Stimulated activated CD8-positive, alpha-beta memory T cell treated with anti-CD3 and anti-CD28 coated beads, Interleukin-7, amount 100 ng/mL, for 4 hours (primary cell): ENCODE results near the gene GLG1.
"Not testable (repeated sequence)": the region's sequence is repeated elsewhere in the genome, so short reads cannot be mapped to it uniquely, and the experiment has no call there.

ENCODE experiments used
- DNase-seq, 2 donors: peaks; one replicate each; pipeline ENCODE4 v3.0.0-alpha.2; 2020; ENCODE audit warnings: low read depth in 2 of 2

The GLG1 gene

GRCh38 chr16:74575175-74575806, 31.6 kb downstream of the GLG1 start:
- no peak for DNase-seq

- no peak for DNase-seq
Measured at GRCh38 chr16:74574146-74574545, 32.8 kb downstream of the GLG1 start.

- DNase-seq = no peak
Measured at GRCh38 chr16:74573622-74574021, 33.3 kb downstream of the GLG1 start.

- no peak for DNase-seq
Measured at GRCh38 chr16:74570412-74571301, 36.3 kb downstream of the GLG1 start.

GRCh38 chr16:74568961-74569631, 37.8 kb downstream of the GLG1 start:
- no peak for DNase-seq

- DNase-seq = no peak
Measured at GRCh38 chr16:74567901-74568300, 39.0 kb downstream of the GLG1 start.

GRCh38 chr16:74565378-74565777, 41.5 kb downstream of the GLG1 start:
- DNase-seq = no peak

GRCh38 chr16:74564451-74564984, 42.4 kb downstream of the GLG1 start:
- DNase-seq = no peak

- DNase-seq = peak; percentile 8 to 17
Measured at GRCh38 chr16:74563828-74564263, 43.1 kb downstream of the GLG1 start.

GRCh38 chr16:74562117-74562516, 44.8 kb downstream of the GLG1 start:
- DNase-seq = no peak

- no peak for DNase-seq
Measured at GRCh38 chr16:74561626-74562025, 45.3 kb downstream of the GLG1 start.

GRCh38 chr16:74560912-74561311, 46.0 kb downstream of the GLG1 start:
- DNase-seq = no peak

- DNase-seq = no peak
Measured at GRCh38 chr16:74558873-74559272, 48.0 kb downstream of the GLG1 start.

GRCh38 chr16:74557275-74557674, 49.6 kb downstream of the GLG1 start:
- no peak for DNase-seq

GRCh38 chr16:74556375-74556922, 50.5 kb downstream of the GLG1 start:
- no peak for DNase-seq

GRCh38 chr16:74552357-74552756, 54.6 kb downstream of the GLG1 start:
- not testable (repeated sequence) for DNase-seq

GRCh38 chr16:74550227-74551019, 56.5 kb downstream of the GLG1 start:
- DNase-seq = not testable (repeated sequence)

- not testable (repeated sequence) for DNase-seq
Measured at GRCh38 chr16:74546112-74546511, 60.8 kb downstream of the GLG1 start.

GRCh38 chr16:74542911-74543578, 63.9 kb downstream of the GLG1 start:
- DNase-seq = not testable (repeated sequence)

GRCh38 chr16:74540663-74541062, 66.3 kb downstream of the GLG1 start:
- not testable (repeated sequence) for DNase-seq
